Keratinocyte (primary cell): ENCODE results near the gene MAD1L1.

Experiments used
- CTCF ChIP-seq, 3 experiments: IDR thresholded peaks in 1 of 3; conservative IDR thresholded peaks in 1 of 3; optimal IDR thresholded peaks in 1 of 3; 2 replicates in 2 of 3; 3 replicates in 1 of 3; pipeline versions ENCODE3 to v1.5.1; 2011; ENCODE audit warnings: low read length in 3 of 3, mild to moderate bottlenecking in 3 of 3, moderate library complexity in 2 of 3, control low read depth in 1 of 3, inconsistent platforms in 1 of 3; ENCODE audit not compliant: insufficient read depth in 2 of 3; ENCODE audit errors: extremely low read depth in 1 of 3
- EZH2 ChIP-seq: IDR thresholded peaks from one replicate; pipeline ENCODE4 v1.6.1; 2012; ENCODE audit warnings: inconsistent platforms, mild to moderate bottlenecking, low read length, moderate library complexity

- no peak for TF ChIP-seq EZH2
- TF ChIP-seq CTCF (optimal IDR thresholded peaks at IDR 0.05 in 1 of 3, IDR thresholded peaks at IDR 0.05 in 1 of 3, conservative IDR thresholded peaks at IDR 0.05 in 1 of 3; ENCODE audit: extremely low read depth in 1 of 3, insufficient read depth in 2 of 3, low read length in 3 of 3), result no peak
These were observed 434.6 kb downstream of the MAD1L1 start for GRCh38 chr7:1798191-1798590.
